Measurements from ENCODE around the gene SLC6A16. TPM values are rescaled to one million over a fixed set of nuclear protein-coding genes. Genes with fewer than 3 reads are reported as not detected.
A peak's percentile ranks its signal among the peaks of the same experiment; 100 is the strongest.

SLC6A16 gene
- total and polyA plus RNA-seq, 3 donors from 2014 or later, result 47.0 to 311 (median 51.9) TPM

- no peak for DNase-seq
- intact Hi-C loops (cut with DNase I; ENCODE audit: low total_unique reads), result no loop called here
- peak overlapping the region in 1 of 2 donors; percentile 94 for H3K27ac ChIP-seq
- H3K27me3 ChIP-seq, result no peaks in the 10 kb centered on the region
- no peak for TF ChIP-seq POLR2A (IDR thresholded peaks at IDR 0.05)
- no peak for TF ChIP-seq CTCF (IDR thresholded peaks at IDR 0.05)
- H3K36me3 ChIP-seq (ENCODE audit: low read depth, missing control alignments), result no peaks in the 10 kb centered on the region
- 49 to 60% methylated on average over 27 of the region's 27 CpGs for WGBS, 2 donors
- peaks cover 14% of the 10 kb centered on the region for H3K4me1 ChIP-seq
- H3K9me3 ChIP-seq, result no peaks in the 10 kb centered on the region
- H3K4me3 ChIP-seq, result peak overlapping the region; percentile 39 to 74
These were observed 39.2 kb upstream of the SLC6A16 start for GRCh38 chr19:49364083-49364737.

DNA sequence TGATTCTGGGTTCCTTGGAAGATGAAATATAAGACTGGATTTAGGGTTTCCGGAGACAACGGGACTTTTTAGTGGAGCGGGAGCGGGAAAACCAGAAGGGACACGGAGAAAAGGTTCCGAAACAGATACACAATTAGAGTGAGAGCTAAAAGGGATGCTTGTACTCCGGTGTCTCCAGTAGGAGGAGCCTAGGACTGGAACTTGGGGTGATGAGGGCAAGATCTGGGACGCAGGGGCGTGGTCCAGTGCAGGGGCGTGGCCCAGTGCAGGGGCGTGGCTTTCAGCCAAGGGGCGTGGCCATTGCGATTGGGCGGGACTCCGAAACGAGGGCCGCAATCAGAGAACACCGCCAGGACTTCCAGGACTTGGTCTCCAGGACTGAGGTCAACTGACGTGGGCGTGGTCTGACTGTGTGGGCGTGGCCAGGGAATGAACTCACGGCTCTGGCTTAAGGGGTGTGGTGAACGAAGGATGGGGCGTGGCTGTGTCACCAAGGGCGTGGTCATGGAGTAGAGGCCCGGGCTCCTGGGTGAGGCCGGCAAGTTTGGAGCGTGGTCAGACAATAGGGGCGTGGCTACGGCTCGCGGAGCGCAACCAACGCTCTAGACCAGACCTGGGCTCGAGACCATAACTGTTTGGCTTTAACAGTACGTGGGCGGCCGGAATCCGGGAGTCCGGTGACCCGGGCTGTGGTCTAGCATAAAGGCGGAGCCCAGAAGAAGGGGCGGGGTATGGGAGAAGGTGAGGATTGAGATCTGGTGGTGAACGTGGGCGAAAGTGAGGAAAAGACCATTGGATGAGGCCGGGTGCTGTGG lies 38.5 kb upstream of the SLC6A16 start, which contains the start of gene DKKL1:
TSS of gene DKKL1 (plus strand) at position 610 of the 815 bp plus-strand sequence. CDS start at position 732, 122 bp downstream.
- Histone ChIP-seq H3K4me1 (peaks cover 14% of the 10 kb centered on the region), H3K27ac (peak within 1 kb of the TSS; percentile 79 to 94), H3K27me3 (no peaks in the 10 kb centered on the region), H3K9me3 (no peaks in the 10 kb centered on the region), H3K4me3 (peak within 1 kb of the TSS; percentile 69 to 74), H3K36me3 (ENCODE audit: low read depth, missing control alignments) (no peaks in the 10 kb centered on the region)
- TF ChIP-seq CTCF (IDR thresholded peaks at IDR 0.05) (no peak), POLR2A (IDR thresholded peaks at IDR 0.05) (no peak)
- DNase-seq, result peak; percentile 96
- intact Hi-C loops (cut with DNase I; ENCODE audit: low total_unique reads), result no loop called here
- WGBS, 2 donors, result 2 to 3% methylated on average over 26 to 46 of the region's 46 CpGs

- Histone ChIP-seq H3K27me3 (no peaks in the 10 kb centered on the region), H3K27ac (peak overlapping the region; percentile 79 to 94), H3K9me3 (no peaks in the 10 kb centered on the region), H3K36me3 (ENCODE audit: low read depth, missing control alignments) (no peaks in the 10 kb centered on the region), H3K4me3 (peak overlapping the region; percentile 69 to 74), H3K4me1 (peaks cover 14% of the 10 kb centered on the region)
- DNase-seq, result no peak
- 0% methylated on average over 14 of the region's 14 CpGs for WGBS, 2 donors
- intact Hi-C loops (cut with DNase I; ENCODE audit: low total_unique reads), result no loop called here
- TF ChIP-seq CTCF (IDR thresholded peaks at IDR 0.05), result no peak
These were observed 37.9 kb upstream of the SLC6A16 start for GRCh38 chr19:49362929-49363267.

DNA sequence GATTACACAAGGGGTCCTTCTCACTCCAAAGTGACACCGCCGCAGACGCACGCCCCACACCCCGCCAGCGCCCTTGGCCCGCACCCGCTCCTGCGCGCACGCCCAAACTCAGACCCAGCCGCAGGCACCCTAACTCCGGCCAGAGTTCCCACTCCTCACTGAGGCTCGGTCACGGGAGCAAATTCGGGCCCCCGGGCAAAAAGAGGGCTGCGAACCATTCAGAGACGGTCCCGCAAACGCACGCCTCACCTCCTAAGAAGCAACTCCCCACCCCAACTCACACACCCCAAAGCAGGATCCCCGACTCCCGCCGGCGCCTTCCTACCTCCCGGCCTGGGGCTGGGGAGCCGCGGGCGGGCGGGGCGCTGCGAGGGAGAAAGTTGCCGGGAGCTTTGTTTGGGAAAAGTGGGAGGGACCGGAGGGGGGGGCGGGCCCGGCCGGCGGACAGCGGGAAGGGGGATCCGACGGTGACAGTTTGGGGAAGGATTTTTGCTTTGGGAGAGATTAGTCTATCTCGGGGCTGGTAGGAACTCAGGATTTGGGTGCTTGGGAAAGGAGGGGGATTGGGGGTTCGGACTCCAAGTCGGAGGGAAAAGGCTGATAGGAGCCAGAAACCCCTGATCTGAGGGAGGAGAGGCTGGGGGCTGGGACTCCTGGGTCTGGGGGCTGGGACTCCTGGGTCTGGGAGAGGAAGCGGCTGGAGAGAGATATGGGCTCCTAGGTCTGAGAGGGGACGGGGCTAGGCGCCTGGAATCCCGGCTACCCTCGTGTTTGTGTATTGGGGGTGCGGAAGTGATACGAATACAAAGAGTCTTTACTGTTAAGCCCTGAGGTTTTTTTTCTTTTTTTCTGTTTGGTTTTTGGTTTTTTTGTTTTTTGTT lies 37.3 kb upstream of the SLC6A16 start, which contains the start of gene TEAD2:
TSS of gene TEAD2 (minus strand) at position 369 of the 881 bp plus-strand sequence. CDS start 2,341 bp downstream, outside the sequence.
- peak within 1 kb of the TSS; percentile 79 to 94 for H3K27ac ChIP-seq
- intact Hi-C loops (cut with DNase I; ENCODE audit: low total_unique reads), result no loop called here

More for the DNA sequence above, 37.3 kb upstream of the SLC6A16 start, which contains the start of gene TEAD2:
- no peaks in the 10 kb centered on the region for H3K36me3 ChIP-seq (ENCODE audit: low read depth, missing control alignments)
- peaks cover 14% of the 10 kb centered on the region for H3K4me1 ChIP-seq
- WGBS, 2 donors, result 0 to 2% methylated on average over 29 to 52 of the region's 52 CpGs
- no peaks in the 10 kb centered on the region for H3K27me3 ChIP-seq
- H3K9me3 ChIP-seq, result no peaks in the 10 kb centered on the region
- DNase-seq, result peak; percentile 68
- H3K4me3 ChIP-seq, result peak within 1 kb of the TSS; percentile 69 to 74
- no peak for TF ChIP-seq CTCF (IDR thresholded peaks at IDR 0.05)
- no peak for TF ChIP-seq POLR2A (IDR thresholded peaks at IDR 0.05)
